Keratinocyte (primary cell): Measurements from ENCODE around the gene WRAP73. TPM values are rescaled to one million over a fixed set of nuclear protein-coding genes. Genes with fewer than 3 reads are reported as not detected.

Experiments
- DNase-seq: peaks from one replicate; pipeline ENCODE4 v3.0.0-alpha.2; 2011; ENCODE audit warnings: low read depth, missing footprints, low spot score
- FAIRE-seq: peaks from 2 replicates; lab custom pipeline; 2011; peaks lifted over from hg19 to GRCh38; lab: Jason Lieb, UNC
- H2AFZ ChIP-seq: 2 replicates; pipeline ENCODE4 v1.6.0; 2012; ENCODE audit warnings: low read length, control low read depth, inconsistent platforms; ENCODE audit not compliant: control insufficient read depth
- H3K27ac ChIP-seq: 2 replicates; pipeline ENCODE4 v1.5.1; 2011; ENCODE audit warnings: low read length; ENCODE audit not compliant: control insufficient read depth, insufficient read depth
- H3K27me3 ChIP-seq: 3 replicates; pipeline ENCODE4 v1.6.0; 2011; ENCODE audit warnings: low read length; ENCODE audit not compliant: control insufficient read depth, insufficient read depth; ENCODE audit errors: extremely low read depth
- H3K36me3 ChIP-seq, 2 experiments: 2 replicates in 1 of 2; 3 replicates in 1 of 2; pipeline ENCODE4 v1.5.1; 2011; ENCODE audit warnings: low read length in 2 of 2, mild to moderate bottlenecking in 1 of 2; ENCODE audit not compliant: control insufficient read depth in 2 of 2, insufficient read depth in 2 of 2; ENCODE audit errors: extremely low read depth in 1 of 2
- H3K4me1 ChIP-seq: 3 replicates; pipeline ENCODE4 v1.5.1; 2011; ENCODE audit warnings: low read length; ENCODE audit not compliant: control insufficient read depth, insufficient read depth; ENCODE audit errors: extremely low read depth
- H3K4me2 ChIP-seq: 3 replicates; pipeline ENCODE4 v1.6.0; 2011; ENCODE audit warnings: low read depth, low read length; ENCODE audit not compliant: control insufficient read depth, insufficient read depth; ENCODE audit errors: extremely low read depth
- H3K4me3 ChIP-seq, 3 experiments: fragments of 200-600 bp in 1 of 3; sonication (generic) in 1 of 3; 2 replicates in 2 of 3; 3 replicates in 1 of 3; pipeline ENCODE4 v1.5.1; 2011 to 2016; ENCODE audit warnings: low read length in 3 of 3, mild to moderate bottlenecking in 3 of 3, control low read depth in 2 of 3, inconsistent platforms in 1 of 3, low read depth in 1 of 3, mixed read lengths in 1 of 3, mixed run types in 1 of 3, moderate library complexity in 1 of 3; ENCODE audit not compliant: control insufficient read depth in 2 of 3, insufficient read depth in 2 of 3; ENCODE audit errors: extremely low read depth in 1 of 3
- H3K79me2 ChIP-seq: 2 replicates; pipeline ENCODE4 v1.6.0; 2012; ENCODE audit warnings: low read length; ENCODE audit not compliant: control insufficient read depth, insufficient read depth
- H3K9ac ChIP-seq: 3 replicates; pipeline ENCODE4 v1.6.0; 2011; ENCODE audit warnings: low read length; ENCODE audit not compliant: control insufficient read depth, insufficient read depth; ENCODE audit errors: extremely low read depth
- H3K9me1 ChIP-seq: 3 replicates; pipeline ENCODE4 v1.6.0; 2011; ENCODE audit warnings: low read length; ENCODE audit not compliant: control insufficient read depth, insufficient read depth; ENCODE audit errors: extremely low read depth
- H3K9me3 ChIP-seq: 2 replicates; pipeline ENCODE4 v1.5.1; 2012; ENCODE audit warnings: low read depth, low read length; ENCODE audit not compliant: control insufficient read depth
- H4K20me1 ChIP-seq: 3 replicates; pipeline ENCODE4 v1.6.0; 2011; ENCODE audit warnings: low read length; ENCODE audit not compliant: control insufficient read depth, insufficient read depth; ENCODE audit errors: extremely low read depth
- CTCF ChIP-seq, 3 experiments: IDR thresholded peaks in 1 of 3; conservative IDR thresholded peaks in 1 of 3; optimal IDR thresholded peaks in 1 of 3; 2 replicates in 2 of 3; 3 replicates in 1 of 3; pipeline versions ENCODE3 to v1.5.1; 2011; ENCODE audit warnings: low read length in 3 of 3, mild to moderate bottlenecking in 3 of 3, moderate library complexity in 2 of 3, control low read depth in 1 of 3, inconsistent platforms in 1 of 3; ENCODE audit not compliant: insufficient read depth in 2 of 3; ENCODE audit errors: extremely low read depth in 1 of 3
- EZH2 ChIP-seq: IDR thresholded peaks from one replicate; pipeline ENCODE4 v1.6.1; 2012; ENCODE audit warnings: inconsistent platforms, mild to moderate bottlenecking, low read length, moderate library complexity
- dilution Hi-C: fragments of 300-500 bp; cut with MboI; formaldehyde crosslinking; loops from one replicate; pipeline ENCODE4 v1.7.0; 2020; ENCODE audit warnings: low sequenced_read_pairs; ENCODE audit not compliant: extremely low pct_ligation_motif_present
- polyA plus RNA-seq, 5 experiments: library from polyadenylated mRNA; depleted of rRNA in 3 of 5; stranded (reverse) in 3 of 5; stranded (forward) in 1 of 5; unstranded in 1 of 5; fragments of >200 nt; gene quantifications; 1 replicate in 1 of 5; 2 replicates in 3 of 5; 3 replicates in 1 of 5; pipeline versions ENCODE4 v1.2.1 to v1.2.3, GENCODE V29; 2011 to 2012; ENCODE audit warnings: missing spikeins in 2 of 5, low read depth in 1 of 5, low replicate concordance in 1 of 5

WRAP73 gene
- polyA plus RNA-seq, 1 donor (not counting 4 experiments of a cell fraction or from before 2014, with no cell fraction given) = 18.9 TPM

DNA sequence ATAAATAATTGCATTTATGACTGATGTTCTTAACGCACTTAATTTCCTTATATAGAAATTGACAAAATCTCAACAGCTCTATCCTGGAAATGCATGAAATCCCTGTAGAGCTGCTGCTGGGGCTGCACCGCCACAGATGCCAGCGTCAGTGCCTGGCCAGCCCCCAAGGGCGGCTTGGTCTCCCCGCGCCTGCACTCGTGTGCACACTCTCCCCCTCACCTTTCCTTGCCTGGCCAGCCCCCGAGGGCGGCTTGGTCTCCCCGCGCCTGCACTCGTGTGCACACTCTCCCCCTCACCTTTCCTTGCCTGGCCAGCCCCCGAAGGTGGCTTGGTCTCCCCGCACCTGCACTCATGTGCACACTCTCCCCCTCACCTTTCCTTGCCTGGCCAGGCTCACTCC, 13.8 kb downstream of the WRAP73 start:
- H3K27ac ChIP-seq = no peak overlapping the region
- TF ChIP-seq EZH2 = no peak
- no peak for TF ChIP-seq CTCF (optimal IDR thresholded peaks at IDR 0.05 in 1 of 3, IDR thresholded peaks at IDR 0.05 in 1 of 3, conservative IDR thresholded peaks at IDR 0.05 in 1 of 3; ENCODE audit: extremely low read depth in 1 of 3, insufficient read depth in 2 of 3, low read length in 3 of 3)
- no peak overlapping the region for H3K4me2 ChIP-seq
- H2AFZ ChIP-seq = no peak overlapping the region
- no peaks in the 10 kb centered on the region for H4K20me1 ChIP-seq
- H3K36me3 ChIP-seq = peaks cover 23 to 25% of the 10 kb centered on the region in 2 experiments
- H3K9me3 ChIP-seq = no peaks in the 10 kb centered on the region
- FAIRE-seq (no peak), DNase-seq (no peak)
- H3K9ac ChIP-seq = no peak overlapping the region
- no peaks in the 10 kb centered on the region for H3K9me1 ChIP-seq
- H3K4me3 ChIP-seq = no peak overlapping the region
- H3K4me1 ChIP-seq = no peaks in the 10 kb centered on the region
- H3K27me3 ChIP-seq = no peaks in the 10 kb centered on the region
- dilution Hi-C loops = loop anchor here (25.0 kb wide), 1 partner anchor 99 kb away; no protein-coding TSS in a partner anchor
- no peaks in the 10 kb centered on the region for H3K79me2 ChIP-seq

DNA sequence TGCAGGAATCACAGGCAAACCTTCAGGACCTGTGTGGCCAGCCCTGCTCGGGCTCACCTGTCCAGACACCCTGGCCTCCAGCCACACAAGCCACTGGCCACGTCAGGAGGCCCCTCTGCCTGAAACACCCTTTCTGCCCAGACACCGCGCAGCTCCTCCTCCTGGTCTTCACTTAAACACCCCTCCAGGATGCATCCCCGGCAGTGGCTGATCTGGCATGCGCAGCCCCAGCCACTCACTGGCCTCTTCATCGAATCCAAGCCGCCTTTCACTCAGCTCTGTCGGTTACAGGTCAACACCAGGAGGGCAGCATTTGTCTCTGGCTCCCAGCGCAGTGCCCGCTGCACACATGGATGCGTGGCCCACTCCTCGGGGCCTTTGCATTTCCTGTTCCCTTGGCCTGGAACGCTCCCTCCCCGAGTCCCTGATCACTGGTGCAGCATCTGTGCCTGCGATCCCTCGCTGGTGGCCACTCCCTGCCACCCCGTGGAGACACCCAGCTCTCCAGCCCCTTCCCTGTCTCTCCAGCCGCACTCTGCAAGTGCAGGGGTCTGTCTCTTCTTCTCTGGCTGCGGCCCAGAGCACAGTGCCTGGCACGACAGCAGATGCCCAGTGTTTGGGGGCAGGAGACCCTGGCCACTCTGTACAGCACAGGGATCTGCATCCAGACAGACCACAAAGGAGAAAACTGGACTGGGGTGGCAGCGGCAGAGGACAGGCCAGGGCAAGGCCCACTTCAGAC, 15.7 kb downstream of the WRAP73 start:
- H3K4me1 ChIP-seq = no peaks in the 10 kb centered on the region
- H3K4me3 ChIP-seq = no peak overlapping the region
- H3K9me1 ChIP-seq = no peaks in the 10 kb centered on the region
- H3K36me3 ChIP-seq = peaks cover 23 to 27% of the 10 kb centered on the region in 2 experiments
- no peak overlapping the region for H3K27ac ChIP-seq
- dilution Hi-C loops = loop anchor here (25.0 kb wide), 1 partner anchor 97 kb away; no protein-coding TSS in a partner anchor
- H2AFZ ChIP-seq = no peak overlapping the region
- H3K9me3 ChIP-seq = no peaks in the 10 kb centered on the region
- no peak overlapping the region for H3K4me2 ChIP-seq
- no peak for TF ChIP-seq EZH2
- no peaks in the 10 kb centered on the region for H3K27me3 ChIP-seq
- H3K79me2 ChIP-seq = no peaks in the 10 kb centered on the region
- FAIRE-seq (no peak), DNase-seq (no peak)
- no peaks in the 10 kb centered on the region for H4K20me1 ChIP-seq
- no peak overlapping the region for H3K9ac ChIP-seq
